Hematopoietic multipotent progenitor cell treated with erythropoietin and hydrocortisone succinate and interleukin-3 and kit ligand, for 4 days (in vitro differentiated cells): Measurements from ENCODE around the gene FHIP1A.
"Not testable (repeated sequence)": the region's sequence is repeated elsewhere in the genome, so short reads cannot be mapped to it uniquely, and the experiment has no call there.

Experiments used
- DNase-seq: peaks from one replicate; pipeline ENCODE4 v3.0.0-alpha.2; 2015

FHIP1A gene

GRCh38 chr4:151408630-151409469 lies at the start of gene FHIP1A:
Gene FHIP1A (plus strand): TSS chr4:151409176. CDS start chr4:151566260, 157,084 bp downstream.
- DNase-seq, result peak; percentile 63

DNA sequence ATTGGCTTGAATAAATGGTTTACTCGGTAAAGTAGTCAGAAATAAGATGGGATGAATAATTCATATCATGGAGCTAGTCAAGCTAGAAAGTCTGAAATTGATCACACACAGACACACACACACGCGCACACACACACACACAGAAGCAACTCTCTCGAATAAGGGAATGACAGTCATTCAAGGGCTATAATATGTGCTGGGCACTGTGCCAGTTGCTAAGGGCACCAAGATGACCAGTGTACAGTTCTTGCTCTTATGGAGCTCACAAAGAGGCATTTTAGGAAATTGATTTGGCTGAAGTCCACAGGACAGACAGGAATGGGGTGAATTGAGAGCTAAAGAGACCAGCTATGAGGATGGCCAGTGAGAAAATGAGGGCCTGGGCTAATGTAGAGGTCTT lies 49.4 kb upstream of the FHIP1A start:
- DNase-seq, result no peak

DNA sequence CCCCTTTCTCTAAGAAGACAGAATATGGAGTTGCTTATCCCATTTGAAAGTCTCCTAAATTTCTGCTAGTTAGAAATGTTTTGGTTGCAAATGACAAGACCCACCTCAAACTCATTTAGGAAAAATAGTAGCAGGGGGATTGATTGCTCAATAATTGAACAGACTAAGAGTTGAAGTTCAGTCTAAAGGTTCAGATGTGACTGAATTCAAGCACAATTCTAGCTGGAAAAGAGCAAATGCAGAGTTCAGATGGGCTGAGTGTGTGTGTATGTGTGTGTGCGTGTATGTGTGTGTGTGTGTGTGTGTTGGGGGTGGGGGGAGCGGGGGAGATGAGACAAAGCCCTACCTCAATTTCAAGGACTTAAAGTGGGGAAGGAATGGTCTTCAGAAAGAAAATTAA lies 47.9 kb upstream of the FHIP1A start:
- DNase-seq, result no peak

GRCh38 chr4:151361966-151362365 lies 47.0 kb upstream of the FHIP1A start:
- no peak for DNase-seq

DNA sequence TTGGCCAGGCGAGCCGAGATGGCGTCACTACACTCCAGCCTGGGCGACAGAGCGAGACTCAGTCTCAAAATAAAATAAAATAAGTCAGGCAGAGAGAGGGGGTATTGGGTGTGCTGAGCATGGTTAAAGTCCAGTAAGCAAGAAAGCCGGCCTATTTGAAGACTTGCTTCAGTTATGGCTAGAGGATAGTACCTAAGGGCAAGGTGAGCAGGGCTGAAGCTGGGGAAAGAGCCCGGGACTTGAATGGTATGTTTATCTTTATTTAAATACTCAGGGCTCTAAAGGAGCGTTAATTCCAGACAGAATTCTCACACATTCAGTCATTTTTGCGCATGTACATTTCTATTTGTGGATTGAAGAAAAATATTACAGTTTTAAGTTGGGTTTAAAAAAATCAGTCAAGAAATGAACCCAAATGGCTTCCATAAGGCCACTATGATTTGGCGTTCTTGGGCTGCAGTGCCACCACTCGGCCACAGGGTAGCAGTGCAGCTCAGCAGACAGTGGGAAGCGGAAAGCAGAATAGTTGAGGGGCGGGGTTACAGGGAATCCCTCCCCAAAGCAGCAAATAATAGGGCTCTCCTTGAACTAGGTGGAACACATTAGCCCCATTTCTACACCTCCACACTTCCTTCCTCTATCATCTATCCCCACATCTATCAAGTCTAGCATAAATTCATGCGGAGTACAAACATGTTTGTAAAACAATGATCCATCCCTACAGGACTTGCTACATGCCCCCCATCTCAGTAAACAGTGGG lies 46.4 kb upstream of the FHIP1A start:
- DNase-seq, result peak; percentile 91

- no peak for DNase-seq
These were observed 32.4 kb upstream of the FHIP1A start for GRCh38 chr4:151376540-151376939.

DNA sequence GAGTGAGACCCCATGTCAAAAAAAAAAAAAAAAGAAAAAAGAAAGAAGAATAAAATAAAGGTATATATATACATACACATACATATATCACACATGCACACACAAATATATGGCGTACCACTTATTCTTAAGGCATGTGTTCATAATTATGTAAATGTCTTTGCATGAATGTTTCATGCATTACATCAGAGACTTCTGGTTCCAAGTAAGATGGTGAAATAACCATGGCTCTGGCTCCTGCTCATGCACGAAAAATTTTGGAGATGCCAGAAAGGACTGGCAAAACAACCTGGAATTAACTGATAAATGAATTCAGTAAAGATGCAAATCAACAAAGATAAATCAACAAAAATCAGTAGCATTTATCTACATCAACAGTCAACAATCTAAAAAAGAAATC lies 19.7 kb upstream of the FHIP1A start:
- no peak for DNase-seq

- DNase-seq, result not testable (repeated sequence)
These were observed 19.2 kb upstream of the FHIP1A start for GRCh38 chr4:151389799-151390198.

GRCh38 chr4:151395873-151396272 lies 13.1 kb upstream of the FHIP1A start:
- no peak for DNase-seq

DNA sequence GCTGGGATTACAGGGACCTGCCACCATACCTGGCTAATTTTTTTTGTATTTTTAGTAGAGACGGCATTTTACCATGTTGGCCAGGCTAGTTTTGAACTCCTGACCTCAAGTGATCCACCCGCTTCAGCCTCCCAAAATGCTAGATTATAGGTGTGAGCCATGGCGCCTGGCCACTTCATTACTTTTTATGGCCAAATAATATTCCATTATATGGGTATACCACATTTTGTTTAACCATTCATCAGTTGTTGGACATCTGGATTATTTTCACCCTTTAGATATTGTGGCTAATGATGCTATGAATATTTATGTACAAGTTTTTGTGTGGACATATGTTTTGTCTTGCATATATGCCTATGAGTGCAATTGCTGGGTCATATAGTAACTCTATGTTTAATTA lies 8.6 kb upstream of the FHIP1A start:
- no peak for DNase-seq

- DNase-seq, result no peak
These were observed 7.2 kb upstream of the FHIP1A start for GRCh38 chr4:151401739-151402138.

DNA sequence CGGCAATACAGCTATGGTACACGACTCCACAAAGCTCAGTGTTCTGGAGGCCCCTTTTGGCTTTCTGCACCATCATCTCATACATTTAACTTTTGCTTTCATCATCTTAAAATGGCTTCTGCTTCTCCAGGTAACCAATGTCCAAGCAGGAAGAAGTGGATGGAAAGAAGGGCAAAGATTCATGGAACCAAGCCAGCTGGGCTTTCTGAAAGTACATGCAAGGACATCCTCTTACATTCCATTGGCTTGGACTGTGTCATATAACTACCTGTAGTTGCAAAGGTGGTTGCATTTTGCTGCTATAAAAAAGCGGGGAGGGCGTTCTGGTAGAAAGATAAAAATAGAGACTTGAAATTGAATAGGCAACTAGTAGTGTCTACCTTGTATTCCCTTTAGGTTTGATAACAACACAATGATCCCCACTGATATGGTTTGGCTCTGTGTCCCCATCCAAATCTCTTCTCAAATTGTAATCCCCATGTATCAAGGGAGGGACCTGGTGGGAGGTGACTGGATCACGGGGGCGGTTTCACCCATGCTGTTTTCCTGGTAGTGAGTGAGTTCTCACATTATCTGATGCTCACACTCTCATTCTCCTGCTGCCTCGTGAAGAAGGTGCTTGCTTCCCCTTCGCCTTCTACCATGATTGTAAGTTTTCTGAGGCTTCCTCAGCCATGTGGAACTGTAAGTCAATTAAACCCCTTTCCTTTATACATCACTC lies 6.7 kb upstream of the FHIP1A start:
- no peak for DNase-seq

- peak; percentile 68 for DNase-seq
These were observed 5.3 kb upstream of the FHIP1A start for GRCh38 chr4:151403656-151404055.

DNA sequence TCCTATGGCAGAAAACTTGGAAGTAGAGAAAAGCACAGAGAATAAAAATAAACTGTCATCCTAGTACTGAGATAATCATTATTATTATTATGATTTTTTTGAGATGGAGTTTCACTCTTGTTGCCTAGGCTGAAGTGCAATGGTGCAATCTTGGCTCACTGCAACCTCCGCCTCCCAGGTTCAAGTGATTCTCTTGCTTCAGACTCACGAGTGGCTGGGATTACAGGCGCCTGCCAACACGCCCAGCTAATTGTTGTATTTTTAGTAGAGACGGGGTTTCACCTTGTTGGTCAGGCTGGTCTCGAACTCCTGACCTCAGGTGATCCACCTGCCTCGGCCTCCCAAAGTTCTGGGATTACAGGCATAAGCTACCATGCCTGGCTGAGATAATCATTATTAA lies 4.2 kb upstream of the FHIP1A start:
- not testable (repeated sequence) for DNase-seq

- no peak for DNase-seq
These were observed 2.0 kb upstream of the FHIP1A start for GRCh38 chr4:151407018-151407417.

DNA sequence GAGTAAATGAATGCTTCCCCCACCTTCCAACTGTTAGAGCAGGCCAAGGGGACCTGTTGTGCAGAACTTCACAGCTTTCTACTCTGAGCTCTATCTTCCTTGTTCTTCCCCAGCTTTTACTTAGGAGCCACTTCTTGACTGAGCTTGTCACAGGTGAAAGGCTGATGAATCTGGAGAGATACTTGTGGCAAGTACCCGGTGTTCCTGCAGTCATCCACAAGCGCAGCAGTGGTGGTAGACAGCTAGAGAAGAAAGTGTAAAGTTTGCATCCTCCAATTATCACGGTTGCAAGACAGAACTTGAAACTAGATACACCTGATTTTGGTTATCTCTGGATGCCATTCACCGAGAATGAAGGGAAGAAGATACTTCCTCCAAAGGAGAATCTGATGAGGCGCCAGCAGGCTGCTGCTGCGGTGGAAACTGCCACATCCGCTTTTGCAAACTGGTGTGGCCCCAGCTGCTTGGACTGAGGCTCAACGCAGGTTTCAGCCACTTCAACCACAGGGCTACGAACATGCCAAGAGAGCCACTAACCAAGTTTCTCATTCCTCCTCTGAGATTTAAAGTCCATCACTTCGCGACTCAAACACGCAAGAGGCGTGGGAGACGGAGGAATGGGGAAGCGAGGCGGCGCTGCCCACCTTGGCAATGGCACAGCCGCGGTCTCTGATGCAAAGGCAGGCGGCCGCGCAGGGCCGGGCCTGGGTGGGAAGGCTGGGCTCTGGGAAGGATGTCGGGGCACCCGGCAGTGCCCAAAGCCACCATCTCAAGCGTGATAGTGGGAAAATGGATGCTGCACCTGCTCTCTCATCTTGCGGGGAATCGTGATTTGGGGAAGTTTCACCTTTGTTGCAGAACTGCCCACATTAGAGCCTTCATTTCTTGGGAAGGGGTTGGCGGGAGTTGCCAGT lies 1.3 kb upstream of the FHIP1A start:
- peak; percentile 81 for DNase-seq

- DNase-seq, result no peak
These were observed 671 bp upstream of the FHIP1A start for GRCh38 chr4:151408380-151408629.

- DNase-seq, result peak; percentile 34
These were observed 716 bp downstream of the FHIP1A start for GRCh38 chr4:151409470-151410313.

DNA sequence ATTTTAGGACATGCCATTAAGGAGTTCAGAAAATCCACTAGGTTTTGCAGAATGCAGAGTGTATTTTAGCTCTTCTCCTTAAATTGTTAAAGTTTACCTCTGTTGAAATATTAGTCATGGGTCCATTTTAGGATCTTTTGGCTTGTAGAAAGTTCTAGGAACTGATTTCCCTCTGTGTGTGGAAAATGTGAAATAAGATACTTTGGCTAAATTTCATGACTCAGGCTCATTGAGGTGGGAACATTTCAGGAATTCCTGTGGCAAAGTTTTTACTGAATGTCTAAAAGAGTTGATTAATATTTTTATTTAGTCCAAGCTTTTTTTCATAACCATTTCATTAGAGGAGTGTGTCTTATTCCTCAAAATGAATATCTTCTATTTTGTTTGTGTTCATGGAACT lies 7.0 kb downstream of the FHIP1A start:
- no peak for DNase-seq

GRCh38 chr4:151417164-151417571 lies 8.2 kb downstream of the FHIP1A start:
- peak; percentile 5 for DNase-seq

GRCh38 chr4:151417766-151418376 lies 8.9 kb downstream of the FHIP1A start:
- DNase-seq, result no peak
